ENCODE data around the gene MAL.

MAL gene

GRCh38 chr2:95031076-95031725 is 5.7 kb downstream of the MAL start:
- TF ChIP-seq ZC3H10 (CRISPR knock-in tag; IDR thresholded peaks at IDR 0.05) = no peak
- no peak for TF ChIP-seq OSR1 (CRISPR knock-in tag; IDR thresholded peaks at IDR 0.05)
- TF ChIP-seq SNAI2 (CRISPR knock-in tag; IDR thresholded peaks at IDR 0.05) = no peak
- TF ChIP-seq TSHZ2 (CRISPR knock-in tag; IDR thresholded peaks at IDR 0.05) = no peak
- no peak for TF ChIP-seq POU6F1 (CRISPR knock-in tag; IDR thresholded peaks at IDR 0.05; ENCODE audit: borderline replicate concordance, low read depth)
- no peak for TF ChIP-seq ARNTL (CRISPR knock-in tag; IDR thresholded peaks at IDR 0.05; ENCODE audit: borderline replicate concordance, low read depth)
- no peak for TF ChIP-seq RARB (CRISPR knock-in tag; IDR thresholded peaks at IDR 0.05)
- no peak for TF ChIP-seq ESRRG (CRISPR knock-in tag; IDR thresholded peaks at IDR 0.05)
- no peak for TF ChIP-seq GLIS3 (CRISPR knock-in tag; IDR thresholded peaks at IDR 0.05)
- TF ChIP-seq ZNF565 (CRISPR knock-in tag; conservative IDR thresholded peaks at IDR 0.05; ENCODE audit: low read depth) = no peak
- no peak for TF ChIP-seq CSDC2 (CRISPR knock-in tag; IDR thresholded peaks at IDR 0.05)
- TF ChIP-seq, protein P1, sequence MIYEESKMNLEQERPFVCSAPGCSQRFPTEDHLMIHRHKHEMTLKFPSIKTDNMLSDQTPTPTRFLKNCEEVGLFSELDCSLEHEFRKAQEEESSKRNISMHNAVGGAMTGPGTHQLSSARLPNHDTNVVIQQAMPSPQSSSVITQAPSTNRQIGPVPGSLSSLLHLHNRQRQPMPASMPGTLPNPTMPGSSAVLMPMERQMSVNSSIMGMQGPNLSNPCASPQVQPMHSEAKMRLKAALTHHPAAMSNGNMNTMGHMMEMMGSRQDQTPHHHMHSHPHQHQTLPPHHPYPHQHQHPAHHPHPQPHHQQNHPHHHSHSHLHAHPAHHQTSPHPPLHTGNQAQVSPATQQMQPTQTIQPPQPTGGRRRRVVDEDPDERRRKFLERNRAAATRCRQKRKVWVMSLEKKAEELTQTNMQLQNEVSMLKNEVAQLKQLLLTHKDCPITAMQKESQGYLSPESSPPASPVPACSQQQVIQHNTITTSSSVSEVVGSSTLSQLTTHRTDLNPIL (CRISPR knock-in tag; IDR thresholded peaks at IDR 0.05; ENCODE audit: low read depth) = no peak
- TF ChIP-seq, protein P2, sequence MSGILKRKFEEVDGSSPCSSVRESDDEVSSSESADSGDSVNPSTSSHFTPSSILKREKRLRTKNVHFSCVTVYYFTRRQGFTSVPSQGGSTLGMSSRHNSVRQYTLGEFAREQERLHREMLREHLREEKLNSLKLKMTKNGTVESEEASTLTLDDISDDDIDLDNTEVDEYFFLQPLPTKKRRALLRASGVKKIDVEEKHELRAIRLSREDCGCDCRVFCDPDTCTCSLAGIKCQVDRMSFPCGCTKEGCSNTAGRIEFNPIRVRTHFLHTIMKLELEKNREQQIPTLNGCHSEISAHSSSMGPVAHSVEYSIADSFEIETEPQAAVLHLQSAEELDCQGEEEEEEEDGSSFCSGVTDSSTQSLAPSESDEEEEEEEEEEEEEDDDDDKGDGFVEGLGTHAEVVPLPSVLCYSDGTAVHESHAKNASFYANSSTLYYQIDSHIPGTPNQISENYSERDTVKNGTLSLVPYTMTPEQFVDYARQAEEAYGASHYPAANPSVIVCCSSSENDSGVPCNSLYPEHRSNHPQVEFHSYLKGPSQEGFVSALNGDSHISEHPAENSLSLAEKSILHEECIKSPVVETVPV (CRISPR knock-in tag; IDR thresholded peaks at IDR 0.05) = no peak
- no peak for TF ChIP-seq TOX (CRISPR knock-in tag; IDR thresholded peaks at IDR 0.05; ENCODE audit: borderline replicate concordance)
- no peak for TF ChIP-seq BACH2 (CRISPR knock-in tag; IDR thresholded peaks at IDR 0.05; ENCODE audit: borderline replicate concordance)
- ATAC-seq = peak; percentile 21

DNA sequence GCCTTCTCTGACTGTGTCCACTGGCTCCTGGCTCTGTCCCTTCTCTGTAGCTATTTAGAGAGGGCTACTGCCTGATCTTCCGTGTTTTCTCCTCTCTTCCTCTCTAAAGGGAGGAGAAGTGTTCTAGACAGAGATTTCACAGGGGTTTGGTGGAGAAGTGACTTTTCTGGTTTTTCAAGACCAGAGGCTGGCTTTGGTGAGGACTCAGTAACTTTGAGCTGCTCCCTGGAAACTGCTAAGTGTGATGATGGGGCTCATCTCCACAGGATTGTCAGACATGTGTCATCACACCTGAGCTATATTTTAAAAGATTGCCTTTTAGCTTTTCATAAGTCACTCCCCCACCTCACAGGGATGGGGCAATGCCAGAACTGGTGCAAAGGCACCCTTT is 6.2 kb downstream of the MAL start:
- no peak for ATAC-seq
- TF ChIP-seq RARB (CRISPR knock-in tag; IDR thresholded peaks at IDR 0.05) (no peak), ZC3H10 (CRISPR knock-in tag; IDR thresholded peaks at IDR 0.05) (no peak), OSR1 (CRISPR knock-in tag; IDR thresholded peaks at IDR 0.05) (no peak), TOX (CRISPR knock-in tag; IDR thresholded peaks at IDR 0.05; ENCODE audit: borderline replicate concordance) (no peak), ISL1 (CRISPR knock-in tag; IDR thresholded peaks at IDR 0.05) (no peak), TCF4 (CRISPR knock-in tag; IDR thresholded peaks at IDR 0.05; ENCODE audit: borderline replicate concordance) (no peak), CSDC2 (CRISPR knock-in tag; IDR thresholded peaks at IDR 0.05) (no peak), ZFP30 (CRISPR knock-in tag; IDR thresholded peaks at IDR 0.05) (no peak), ZNF565 (CRISPR knock-in tag; conservative IDR thresholded peaks at IDR 0.05; ENCODE audit: low read depth) (no peak), ZFP3 (CRISPR knock-in tag; IDR thresholded peaks at IDR 0.05) (no peak)
- TF ChIP-seq, protein P3, sequence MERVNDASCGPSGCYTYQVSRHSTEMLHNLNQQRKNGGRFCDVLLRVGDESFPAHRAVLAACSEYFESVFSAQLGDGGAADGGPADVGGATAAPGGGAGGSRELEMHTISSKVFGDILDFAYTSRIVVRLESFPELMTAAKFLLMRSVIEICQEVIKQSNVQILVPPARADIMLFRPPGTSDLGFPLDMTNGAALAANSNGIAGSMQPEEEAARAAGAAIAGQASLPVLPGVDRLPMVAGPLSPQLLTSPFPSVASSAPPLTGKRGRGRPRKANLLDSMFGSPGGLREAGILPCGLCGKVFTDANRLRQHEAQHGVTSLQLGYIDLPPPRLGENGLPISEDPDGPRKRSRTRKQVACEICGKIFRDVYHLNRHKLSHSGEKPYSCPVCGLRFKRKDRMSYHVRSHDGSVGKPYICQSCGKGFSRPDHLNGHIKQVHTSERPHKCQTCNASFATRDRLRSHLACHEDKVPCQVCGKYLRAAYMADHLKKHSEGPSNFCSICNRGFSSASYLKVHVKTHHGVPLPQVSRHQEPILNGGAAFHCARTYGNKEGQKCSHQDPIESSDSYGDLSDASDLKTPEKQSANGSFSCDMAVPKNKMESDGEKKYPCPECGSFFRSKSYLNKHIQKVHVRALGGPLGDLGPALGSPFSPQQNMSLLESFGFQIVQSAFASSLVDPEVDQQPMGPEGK (CRISPR knock-in tag; IDR thresholded peaks at IDR 0.05; ENCODE audit: borderline replicate concordance) = no peak
- TF ChIP-seq, protein P1 (CRISPR knock-in tag; IDR thresholded peaks at IDR 0.05; ENCODE audit: low read depth) = no peak
- TF ChIP-seq, protein P2 (CRISPR knock-in tag; IDR thresholded peaks at IDR 0.05) = no peak
